HEK293 (cell line): ENCODE measurements around the gene GTPBP6.

Experiments used
- GLIS1 ChIP-seq: fragments of 450-650 bp; formaldehyde crosslinking; IDR thresholded peaks from 2 replicates; pipeline ENCODE4 v1.5.1; 2016; ENCODE audit warnings: missing biosample characterization, missing genetic modification characterization
- INSM2 ChIP-seq: fragments of 450-650 bp; formaldehyde crosslinking; IDR thresholded peaks from 2 replicates; pipeline ENCODE4 v1.5.1; 2016; ENCODE audit warnings: missing biosample characterization, missing genetic modification characterization
- KLF10 ChIP-seq: fragments of 450-650 bp; IDR thresholded peaks from 2 replicates; pipeline ENCODE4 v1.5.1; 2018; ENCODE audit warnings: missing biosample characterization, mild to moderate bottlenecking, missing genetic modification characterization
- KLF16 ChIP-seq: fragments of 450-650 bp; formaldehyde crosslinking; IDR thresholded peaks from 2 replicates; pipeline ENCODE4 v1.5.1; 2017; ENCODE audit warnings: missing biosample characterization, missing genetic modification characterization
- KLF8 ChIP-seq: fragments of 450-650 bp; formaldehyde crosslinking; IDR thresholded peaks from 2 replicates; pipeline ENCODE4 v1.5.1; 2016; ENCODE audit warnings: missing biosample characterization, missing genetic modification characterization
- MEIS1 ChIP-seq: sonication (generic); formaldehyde crosslinking; IDR thresholded peaks from 2 replicates; pipeline ENCODE4 v1.8.1; 2022; ENCODE audit warnings: missing genetic modification reagents, mild to moderate bottlenecking, borderline replicate concordance
- OVOL3 ChIP-seq: fragments of 450-650 bp; formaldehyde crosslinking; IDR thresholded peaks from 2 replicates; pipeline ENCODE4 v1.5.1; 2016; ENCODE audit warnings: missing biosample characterization, missing genetic modification characterization
- TSHZ1 ChIP-seq: fragments of 450-650 bp; formaldehyde crosslinking; IDR thresholded peaks from 2 replicates; pipeline ENCODE4 v1.5.1; 2016; ENCODE audit warnings: missing biosample characterization, missing genetic modification characterization, borderline replicate concordance
- WT1 ChIP-seq: fragments of 450-650 bp; formaldehyde crosslinking; IDR thresholded peaks from 2 replicates; pipeline ENCODE4 v1.5.1; 2016; ENCODE audit warnings: missing biosample characterization, missing genetic modification characterization
- ZBTB6 ChIP-seq: fragments of 450-650 bp; formaldehyde crosslinking; IDR thresholded peaks from 2 replicates; pipeline ENCODE4 v1.5.1; 2017; ENCODE audit warnings: missing biosample characterization, missing genetic modification characterization
- ZEB2 ChIP-seq: fragments of 450-650 bp; formaldehyde crosslinking; IDR thresholded peaks from 2 replicates; pipeline ENCODE4 v1.5.1; 2016; ENCODE audit warnings: missing biosample characterization, missing genetic modification characterization
- ZNF510 ChIP-seq: fragments of 450-650 bp; formaldehyde crosslinking; IDR thresholded peaks from 2 replicates; pipeline ENCODE4 v1.5.1; 2018; ENCODE audit warnings: mild to moderate bottlenecking, missing genetic modification characterization, missing biosample characterization; ENCODE audit not compliant: insufficient replicate concordance
- ZNF544 ChIP-seq: fragments of 450-650 bp; formaldehyde crosslinking; IDR thresholded peaks from 2 replicates; pipeline ENCODE4 v1.5.0; 2017; ENCODE audit warnings: missing biosample characterization, missing genetic modification characterization
- ZNF548 ChIP-seq: fragments of 450-650 bp; formaldehyde crosslinking; IDR thresholded peaks from 2 replicates; pipeline ENCODE4 v1.5.1; 2016; ENCODE audit warnings: missing biosample characterization, missing genetic modification characterization
- ZNF561 ChIP-seq: fragments of 450-650 bp; IDR thresholded peaks from 2 replicates; pipeline ENCODE4 v1.5.1; 2018; ENCODE audit warnings: missing biosample characterization, missing genetic modification characterization, borderline replicate concordance
- ZNF623 ChIP-seq: fragments of 450-650 bp; formaldehyde crosslinking; IDR thresholded peaks from 2 replicates; pipeline ENCODE4 v1.5.1; 2016; ENCODE audit warnings: missing biosample characterization, missing genetic modification characterization
- ZNF629 ChIP-seq: fragments of 450-650 bp; formaldehyde crosslinking; IDR thresholded peaks from 2 replicates; pipeline ENCODE4 v1.5.1; 2017; ENCODE audit warnings: missing biosample characterization, missing genetic modification characterization
- ZNF658 ChIP-seq: fragments of 450-650 bp; formaldehyde crosslinking; IDR thresholded peaks from 2 replicates; pipeline ENCODE4; 2016; ENCODE audit warnings: missing biosample characterization, missing genetic modification characterization
- ZNF677 ChIP-seq: fragments of 450-650 bp; IDR thresholded peaks from 2 replicates; pipeline ENCODE4 v1.5.0; 2018; ENCODE audit warnings: missing biosample characterization, mild to moderate bottlenecking, missing genetic modification characterization, moderate library complexity
- ZNF768 ChIP-seq: fragments of 450-650 bp; formaldehyde crosslinking; IDR thresholded peaks from 2 replicates; pipeline ENCODE4 v1.5.1; 2018; ENCODE audit warnings: missing biosample characterization, mild to moderate bottlenecking, missing genetic modification characterization
- ZNF776 ChIP-seq: fragments of 450-650 bp; formaldehyde crosslinking; IDR thresholded peaks from 2 replicates; pipeline ENCODE4 v1.5.0; 2017; ENCODE audit warnings: missing biosample characterization, missing genetic modification characterization, borderline replicate concordance
- ZNF777 ChIP-seq: fragments of 450-650 bp; formaldehyde crosslinking; IDR thresholded peaks from 2 replicates; pipeline ENCODE4 v1.5.1; 2017; ENCODE audit warnings: missing biosample characterization, missing genetic modification characterization, borderline replicate concordance
- ZXDB ChIP-seq: fragments of 450-650 bp; formaldehyde crosslinking; IDR thresholded peaks from 2 replicates; pipeline ENCODE4 v1.5.1; 2016; ENCODE audit warnings: missing biosample characterization, missing genetic modification characterization
- TF ChIP-seq, protein P1 (sequence below): fragments of 450-650 bp; formaldehyde crosslinking; IDR thresholded peaks from 2 replicates; pipeline ENCODE4 v1.5.1; 2016; ENCODE audit warnings: missing biosample characterization, missing genetic modification characterization
- TF ChIP-seq, protein P2 (sequence below): fragments of 450-650 bp; formaldehyde crosslinking; IDR thresholded peaks from 2 replicates; pipeline ENCODE4 v1.5.1; 2016; ENCODE audit warnings: missing biosample characterization, missing genetic modification characterization
- TF ChIP-seq, protein P3 (sequence below): fragments of 450-650 bp; formaldehyde crosslinking; IDR thresholded peaks from 2 replicates; pipeline ENCODE4 v1.5.1; 2016; ENCODE audit warnings: missing biosample characterization, missing genetic modification characterization

Gene GTPBP6

DNA sequence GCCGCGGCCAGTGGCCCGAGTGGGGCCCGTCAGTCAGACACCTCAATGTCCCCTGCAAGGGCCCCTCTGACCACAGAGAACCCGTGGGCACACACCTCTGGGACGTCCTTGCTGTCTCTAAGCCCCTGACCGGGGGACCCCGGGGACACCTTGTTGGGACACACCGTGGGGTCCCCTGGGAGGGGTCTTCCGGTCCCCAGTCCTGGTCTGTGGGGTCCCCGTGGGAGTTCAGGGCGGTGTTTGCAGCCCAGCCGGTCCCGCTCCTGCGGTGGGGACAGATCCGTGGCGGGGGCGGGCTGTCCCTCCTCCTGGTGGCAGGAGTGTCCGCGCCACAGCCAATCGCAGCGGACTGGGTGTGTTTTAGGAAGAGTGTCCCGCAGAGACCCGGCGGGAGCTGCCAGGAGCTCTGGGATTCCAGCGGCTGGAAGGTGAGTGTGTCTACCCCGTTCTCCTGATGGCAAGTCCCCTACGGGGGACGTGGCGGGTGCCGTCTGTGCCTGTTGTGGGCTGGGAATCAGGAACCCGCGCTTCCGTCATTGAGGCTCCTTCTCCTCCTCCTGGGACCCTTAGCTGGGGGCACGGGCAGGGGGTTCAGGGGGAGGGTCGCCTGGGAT, 42.5 kb downstream of the GTPBP6 start (continued):
- TF ChIP-seq ZNF768 (tag by site-specific recombination) (no peak), ZXDB (tag by site-specific recombination) (peak; percentile 87), KLF10 (tag by site-specific recombination) (peak; percentile 81), ZNF777 (tag by site-specific recombination) (no peak), ZNF658 (tag by site-specific recombination) (no peak), KLF16 (tag by site-specific recombination) (no peak), ZBTB6 (tag by site-specific recombination) (no peak), WT1 (peak; percentile 31; the same call in 1 of the 2 replicates), MEIS1 (CRISPR knock-in tag) (no peak), KLF8 (peak; percentile 31; the same call in 1 of the 2 replicates), GLIS1 (peak; percentile 85), ZNF510 (tag by site-specific recombination) (no peak), TSHZ1 (tag by site-specific recombination) (no peak), ZNF776 (tag by site-specific recombination) (no peak), INSM2 (tag by site-specific recombination) (no peak), ZNF623 (tag by site-specific recombination) (no peak), ZNF677 (no peak), OVOL3 (tag by site-specific recombination) (no peak), ZNF544 (tag by site-specific recombination) (no peak), ZNF548 (tag by site-specific recombination) (no peak), ZNF561 (tag by site-specific recombination) (no peak; the same call in 1 of the 2 replicates), ZEB2 (tag by site-specific recombination) (no peak), ZNF629 (tag by site-specific recombination) (no peak)
- TF ChIP-seq, protein P1, sequence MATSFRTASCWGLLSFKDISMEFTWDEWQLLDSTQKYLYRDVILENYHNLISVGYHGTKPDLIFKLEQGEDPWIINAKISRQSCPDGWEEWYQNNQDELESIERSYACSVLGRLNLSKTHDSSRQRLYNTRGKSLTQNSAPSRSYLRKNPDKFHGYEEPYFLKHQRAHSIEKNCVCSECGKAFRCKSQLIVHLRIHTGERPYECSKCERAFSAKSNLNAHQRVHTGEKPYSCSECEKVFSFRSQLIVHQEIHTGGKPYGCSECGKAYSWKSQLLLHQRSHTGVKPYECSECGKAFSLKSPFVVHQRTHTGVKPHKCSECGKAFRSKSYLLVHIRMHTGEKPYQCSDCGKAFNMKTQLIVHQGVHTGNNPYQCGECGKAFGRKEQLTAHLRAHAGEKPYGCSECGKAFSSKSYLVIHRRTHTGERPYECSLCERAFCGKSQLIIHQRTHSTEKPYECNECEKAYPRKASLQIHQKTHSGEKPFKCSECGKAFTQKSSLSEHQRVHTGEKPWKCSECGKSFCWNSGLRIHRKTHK (tag by site-specific recombination) = no peak
- TF ChIP-seq, protein P2, sequence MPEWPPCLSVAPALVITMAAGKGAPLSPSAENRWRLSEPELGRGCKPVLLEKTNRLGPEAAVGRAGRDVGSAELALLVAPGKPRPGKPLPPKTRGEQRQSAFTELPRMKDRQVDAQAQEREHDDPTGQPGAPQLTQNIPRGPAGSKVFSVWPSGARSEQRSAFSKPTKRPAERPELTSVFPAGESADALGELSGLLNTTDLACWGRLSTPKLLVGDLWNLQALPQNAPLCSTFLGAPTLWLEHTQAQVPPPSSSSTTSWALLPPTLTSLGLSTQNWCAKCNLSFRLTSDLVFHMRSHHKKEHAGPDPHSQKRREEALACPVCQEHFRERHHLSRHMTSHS (tag by site-specific recombination) = no peak
- TF ChIP-seq, protein P3, sequence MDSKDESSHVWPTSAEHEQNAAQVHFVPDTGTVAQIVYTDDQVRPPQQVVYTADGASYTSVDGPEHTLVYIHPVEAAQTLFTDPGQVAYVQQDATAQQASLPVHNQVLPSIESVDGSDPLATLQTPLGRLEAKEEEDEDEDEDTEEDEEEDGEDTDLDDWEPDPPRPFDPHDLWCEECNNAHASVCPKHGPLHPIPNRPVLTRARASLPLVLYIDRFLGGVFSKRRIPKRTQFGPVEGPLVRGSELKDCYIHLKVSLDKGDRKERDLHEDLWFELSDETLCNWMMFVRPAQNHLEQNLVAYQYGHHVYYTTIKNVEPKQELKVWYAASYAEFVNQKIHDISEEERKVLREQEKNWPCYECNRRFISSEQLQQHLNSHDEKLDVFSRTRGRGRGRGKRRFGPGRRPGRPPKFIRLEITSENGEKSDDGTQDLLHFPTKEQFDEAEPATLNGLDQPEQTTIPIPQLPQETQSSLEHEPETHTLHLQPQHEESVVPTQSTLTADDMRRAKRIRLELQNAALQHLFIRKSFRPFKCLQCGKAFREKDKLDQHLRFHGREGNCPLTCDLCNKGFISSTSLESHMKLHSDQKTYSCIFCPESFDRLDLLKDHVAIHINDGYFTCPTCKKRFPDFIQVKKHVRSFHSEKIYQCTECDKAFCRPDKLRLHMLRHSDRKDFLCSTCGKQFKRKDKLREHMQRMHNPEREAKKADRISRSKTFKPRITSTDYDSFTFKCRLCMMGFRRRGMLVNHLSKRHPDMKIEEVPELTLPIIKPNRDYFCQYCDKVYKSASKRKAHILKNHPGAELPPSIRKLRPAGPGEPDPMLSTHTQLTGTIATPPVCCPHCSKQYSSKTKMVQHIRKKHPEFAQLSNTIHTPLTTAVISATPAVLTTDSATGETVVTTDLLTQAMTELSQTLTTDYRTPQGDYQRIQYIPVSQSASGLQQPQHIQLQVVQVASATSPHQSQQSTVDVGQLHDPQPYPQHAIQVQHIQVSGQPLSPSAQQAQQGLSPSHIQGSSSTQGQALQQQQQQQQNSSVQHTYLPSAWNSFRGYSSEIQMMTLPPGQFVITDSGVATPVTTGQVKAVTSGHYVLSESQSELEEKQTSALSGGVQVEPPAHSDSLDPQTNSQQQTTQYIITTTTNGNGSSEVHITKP (tag by site-specific recombination) = peak; percentile 21; the same call in 1 of the 2 replicates
